Vagina (tissue), 2 donors: Measurements from ENCODE around the gene FUT8. TPM values are rescaled to one million over a fixed set of nuclear protein-coding genes. Genes with fewer than 3 reads are reported as not detected.

Experiments used
- DNase-seq, 2 donors: peaks; one replicate each; pipeline ENCODE4 v3.0.0-alpha.2; 2017; ENCODE audit errors: extremely low spot score in 2 of 2
- H3K27ac ChIP-seq: fragments of 200-600 bp; sonication (generic); one replicate; pipeline ENCODE4 v1.5.1; 2019
- H3K27me3 ChIP-seq: fragments of 200-600 bp; sonication (generic); one replicate; pipeline ENCODE4 v1.5.1; 2019
- H3K36me3 ChIP-seq, 2 donors: fragments of 200-600 bp; sonication (generic); one replicate each; pipeline ENCODE4 v1.5.1; 2017 to 2019
- H3K4me1 ChIP-seq: fragments of 200-600 bp; sonication (generic); one replicate; pipeline ENCODE4 v1.5.1; 2019
- H3K4me3 ChIP-seq, 2 donors: fragments of 200-600 bp; sonication (generic); 1 replicate in 1 of 2; 2 replicates in 1 of 2; pipeline ENCODE4 v1.5.1; 2016 to 2019
- H3K9me3 ChIP-seq: fragments of 200-600 bp; sonication (generic); one replicate; pipeline ENCODE4 v1.5.1; 2019
- POLR2A ChIP-seq, 2 donors: fragments of 450-650 bp; IDR thresholded peaks; one replicate each; pipeline ENCODE4 v1.6.1; 2017; ENCODE audit warnings: antibody characterized with exemption in 2 of 2, mild to moderate bottlenecking in 2 of 2, moderate library complexity in 2 of 2
- POLR2AphosphoS5 ChIP-seq, 2 donors: sonication (generic); formaldehyde crosslinking; IDR thresholded peaks; one replicate each; pipeline ENCODE4 v1.9.0; 2017; ENCODE audit warnings: antibody characterized with exemption in 2 of 2, mild to moderate bottlenecking in 2 of 2, low read depth in 1 of 2; ENCODE audit not compliant: insufficient read depth in 1 of 2
- intact Hi-C: fragments of 100-400 bp; cut with DNase I; formaldehyde crosslinking; loops from one replicate; pipeline ENCODE4 v1.15.1; 2023
- total RNA-seq: library from RNA; depleted of rRNA; stranded (reverse); fragments of >200 nt; gene quantifications from one replicate; pipeline ENCODE4 v1.2.3, GENCODE V29; 2016
- TF ChIP-seq, protein P1 (sequence below), 3 experiments: fragments of 450-650 bp in 2 of 3; fragments of 200-600 bp in 1 of 3; sonication (generic) in 1 of 3; IDR thresholded peaks; one replicate each; pipeline ENCODE4 v1.5.1; 2017 to 2019; ENCODE audit warnings: antibody characterized with exemption in 3 of 3, mild to moderate bottlenecking in 2 of 3, moderate library complexity in 2 of 3

FUT8 gene
- total RNA-seq, 1 donor from 2014 or later: 35.1 TPM

- no peaks in the 10 kb centered on the region for H3K36me3 ChIP-seq
- no peak for DNase-seq
- no peaks in the 10 kb centered on the region for H3K4me1 ChIP-seq
- no peak overlapping the region for H3K4me3 ChIP-seq
- no peaks in the 10 kb centered on the region for H3K9me3 ChIP-seq
- intact Hi-C loops: no loop called here
- H3K27me3 ChIP-seq: no peaks in the 10 kb centered on the region
- no peak for TF ChIP-seq POLR2A (IDR thresholded peaks at IDR 0.05)
- TF ChIP-seq, protein P1, sequence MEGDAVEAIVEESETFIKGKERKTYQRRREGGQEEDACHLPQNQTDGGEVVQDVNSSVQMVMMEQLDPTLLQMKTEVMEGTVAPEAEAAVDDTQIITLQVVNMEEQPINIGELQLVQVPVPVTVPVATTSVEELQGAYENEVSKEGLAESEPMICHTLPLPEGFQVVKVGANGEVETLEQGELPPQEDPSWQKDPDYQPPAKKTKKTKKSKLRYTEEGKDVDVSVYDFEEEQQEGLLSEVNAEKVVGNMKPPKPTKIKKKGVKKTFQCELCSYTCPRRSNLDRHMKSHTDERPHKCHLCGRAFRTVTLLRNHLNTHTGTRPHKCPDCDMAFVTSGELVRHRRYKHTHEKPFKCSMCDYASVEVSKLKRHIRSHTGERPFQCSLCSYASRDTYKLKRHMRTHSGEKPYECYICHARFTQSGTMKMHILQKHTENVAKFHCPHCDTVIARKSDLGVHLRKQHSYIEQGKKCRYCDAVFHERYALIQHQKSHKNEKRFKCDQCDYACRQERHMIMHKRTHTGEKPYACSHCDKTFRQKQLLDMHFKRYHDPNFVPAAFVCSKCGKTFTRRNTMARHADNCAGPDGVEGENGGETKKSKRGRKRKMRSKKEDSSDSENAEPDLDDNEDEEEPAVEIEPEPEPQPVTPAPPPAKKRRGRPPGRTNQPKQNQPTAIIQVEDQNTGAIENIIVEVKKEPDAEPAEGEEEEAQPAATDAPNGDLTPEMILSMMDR (IDR thresholded peaks at IDR 0.05): no peak
- no peak for TF ChIP-seq POLR2AphosphoS5 (IDR thresholded peaks at IDR 0.05; ENCODE audit: insufficient read depth in 1 of 2, low read depth in 1 of 2)
- H3K27ac ChIP-seq: no peak overlapping the region
These were observed 25.4 kb upstream of the FUT8 start for GRCh38 chr14:65387171-65387570.

DNA sequence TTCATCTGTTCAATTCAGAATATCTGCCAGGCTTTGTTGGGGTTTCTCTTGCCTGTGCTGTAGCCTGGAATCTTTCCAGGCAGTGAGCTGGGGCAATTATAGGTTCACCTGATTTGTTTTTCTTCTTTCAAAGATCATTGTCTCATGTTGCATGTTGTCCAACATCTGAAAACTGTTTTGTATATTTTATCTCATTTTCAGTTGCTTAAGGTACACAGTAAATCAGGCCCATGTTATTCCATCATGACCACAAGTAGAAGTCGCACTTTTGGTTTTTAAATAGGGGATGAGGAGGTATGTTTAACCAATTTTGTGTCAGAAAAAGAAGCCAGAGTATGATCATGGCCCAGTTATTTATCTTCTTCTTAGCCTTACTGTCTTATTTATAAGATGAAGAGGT lies 24.9 kb upstream of the FUT8 start:
- Histone ChIP-seq H3K36me3 (no peaks in the 10 kb centered on the region), H3K9me3 (no peaks in the 10 kb centered on the region), H3K4me1 (no peaks in the 10 kb centered on the region), H3K4me3 (no peak overlapping the region), H3K27ac (no peak overlapping the region), H3K27me3 (no peaks in the 10 kb centered on the region)
- TF ChIP-seq, protein P1 (IDR thresholded peaks at IDR 0.05): no peak
- TF ChIP-seq POLR2AphosphoS5 (IDR thresholded peaks at IDR 0.05; ENCODE audit: insufficient read depth in 1 of 2, low read depth in 1 of 2) (no peak), POLR2A (IDR thresholded peaks at IDR 0.05) (no peak)
- DNase-seq: no peak
- intact Hi-C loops: no loop called here

- Histone ChIP-seq H3K27me3 (no peaks in the 10 kb centered on the region), H3K36me3 (no peaks in the 10 kb centered on the region), H3K27ac (no peak overlapping the region), H3K9me3 (peaks cover 4% of the 10 kb centered on the region), H3K4me3 (no peak overlapping the region), H3K4me1 (no peaks in the 10 kb centered on the region)
- no peak for DNase-seq
- TF ChIP-seq POLR2AphosphoS5 (IDR thresholded peaks at IDR 0.05; ENCODE audit: insufficient read depth in 1 of 2, low read depth in 1 of 2) (no peak), POLR2A (IDR thresholded peaks at IDR 0.05) (no peak)
- TF ChIP-seq, protein P1 (IDR thresholded peaks at IDR 0.05): no peak
- intact Hi-C loops: no loop called here
These were observed 20.2 kb upstream of the FUT8 start for GRCh38 chr14:65392296-65392695.

GRCh38 chr14:65396082-65396910 lies 16.2 kb upstream of the FUT8 start:
- intact Hi-C loops: no loop called here
- H3K9me3 ChIP-seq: peaks cover 4% of the 10 kb centered on the region
- no peak overlapping the region for H3K4me3 ChIP-seq
- H3K27ac ChIP-seq: no peak overlapping the region
- DNase-seq: no peak
- H3K4me1 ChIP-seq: no peaks in the 10 kb centered on the region
- H3K36me3 ChIP-seq: no peaks in the 10 kb centered on the region
- no peaks in the 10 kb centered on the region for H3K27me3 ChIP-seq
- TF ChIP-seq POLR2AphosphoS5 (IDR thresholded peaks at IDR 0.05; ENCODE audit: insufficient read depth in 1 of 2, low read depth in 1 of 2) (no peak), POLR2A (IDR thresholded peaks at IDR 0.05) (no peak)
- TF ChIP-seq, protein P1 (IDR thresholded peaks at IDR 0.05): no peak

DNA sequence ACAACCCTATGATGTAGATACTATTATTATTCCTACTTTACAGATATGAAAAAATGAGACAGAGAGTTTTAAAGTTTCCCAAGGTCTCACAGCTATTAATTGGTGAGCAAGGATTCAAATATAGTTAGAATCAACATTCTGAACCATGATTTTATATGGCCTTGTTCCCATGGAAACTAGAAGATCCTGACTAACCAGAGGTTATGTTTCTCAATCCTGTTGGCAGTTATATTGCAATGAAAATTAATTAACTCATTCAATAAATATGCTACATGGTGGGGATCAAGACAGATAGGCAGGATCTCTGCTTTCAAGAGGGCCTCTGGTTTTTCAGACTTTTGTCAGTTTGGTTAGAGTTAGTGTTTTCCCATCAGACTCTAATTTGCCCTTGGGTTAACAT lies 9.3 kb upstream of the FUT8 start:
- no peaks in the 10 kb centered on the region for H3K36me3 ChIP-seq
- DNase-seq: no peak
- intact Hi-C loops: no loop called here
- H3K27ac ChIP-seq: no peak overlapping the region
- no peaks in the 10 kb centered on the region for H3K4me1 ChIP-seq
- no peak overlapping the region for H3K4me3 ChIP-seq
- TF ChIP-seq, protein P1 (IDR thresholded peaks at IDR 0.05): no peak
- TF ChIP-seq POLR2A (IDR thresholded peaks at IDR 0.05) (no peak), POLR2AphosphoS5 (IDR thresholded peaks at IDR 0.05; ENCODE audit: insufficient read depth in 1 of 2, low read depth in 1 of 2) (no peak)
- H3K9me3 ChIP-seq: no peaks in the 10 kb centered on the region
- H3K27me3 ChIP-seq: no peaks in the 10 kb centered on the region
